Breast epithelium (tissue), 3 donors: ENCODE measurements around the gene FBXW8.

ENCODE experiments used
- CTCF ChIP-seq, 3 donors: fragments of 450-650 bp; IDR thresholded peaks; one replicate each; pipeline ENCODE4 v1.5.1; 2016 to 2017; ENCODE audit warnings: antibody characterized with exemption in 3 of 3, mild to moderate bottlenecking in 3 of 3, moderate library complexity in 3 of 3
- POLR2A ChIP-seq: fragments of 450-650 bp; IDR thresholded peaks from one replicate; pipeline ENCODE4 v1.6.1; 2016; ENCODE audit warnings: antibody characterized with exemption, mild to moderate bottlenecking, moderate library complexity
- POLR2AphosphoS5 ChIP-seq, 3 donors: sonication (generic); formaldehyde crosslinking; IDR thresholded peaks; one replicate each; pipeline ENCODE4 v1.6.1; 2017; ENCODE audit warnings: antibody characterized with exemption in 3 of 3

DNA sequence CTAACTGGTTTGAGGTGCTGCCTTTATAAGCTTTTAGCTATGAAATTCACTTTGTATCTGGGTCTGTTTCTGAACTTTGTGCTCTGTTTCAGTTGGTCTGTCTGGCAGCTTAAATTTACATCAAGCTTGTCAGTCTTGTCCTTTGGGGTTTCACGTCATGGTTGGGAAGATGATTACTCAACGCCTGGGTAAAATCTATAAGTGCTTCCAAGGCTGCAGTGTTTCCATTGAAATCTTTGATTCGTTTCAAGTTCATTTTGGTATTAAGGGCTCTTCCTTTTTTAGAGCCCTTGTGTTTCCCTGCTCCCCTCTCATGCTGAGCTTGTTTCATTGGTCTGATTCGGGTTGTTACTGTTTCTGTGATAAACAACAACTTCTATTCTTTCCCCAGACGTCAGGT lies 58.2 kb downstream of the FBXW8 start:
- TF ChIP-seq CTCF (IDR thresholded peaks at IDR 0.05) (no peak), POLR2A (no peak), POLR2AphosphoS5 (IDR thresholded peaks at IDR 0.05) (no peak)
